Measurements from ENCODE around the gene PRMT3.
"Not testable (repeated sequence)": the region's sequence is repeated elsewhere in the genome, so short reads cannot be mapped to it uniquely, and the experiment has no call there.

The PRMT3 gene

DNA sequence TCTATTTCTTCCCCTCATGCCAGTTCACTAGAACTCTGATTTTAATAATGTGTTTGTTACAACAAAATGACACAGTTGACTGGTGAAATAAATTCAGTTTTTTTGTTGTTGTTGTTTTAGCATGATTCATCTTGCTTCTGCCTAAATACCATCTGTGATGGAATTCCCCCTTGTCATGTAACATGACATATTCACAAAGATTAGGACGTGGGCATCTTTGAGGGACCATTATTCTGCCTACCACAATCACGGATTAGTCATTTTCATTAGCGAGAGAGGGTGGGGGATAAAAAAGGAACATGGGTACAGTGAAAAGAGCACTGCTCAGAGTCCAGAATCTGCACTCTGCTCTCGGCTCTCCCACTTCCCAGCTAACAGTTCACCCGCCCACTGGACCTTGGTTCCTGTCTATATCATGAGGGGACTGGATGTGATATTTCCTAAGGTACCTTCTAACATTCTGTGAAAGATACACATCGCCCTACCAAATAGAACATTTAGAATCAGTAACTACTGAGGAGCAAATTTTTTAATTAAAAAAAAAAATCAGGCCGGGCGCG, 12.7 kb upstream of the PRMT3 start:
- DNase-seq (ENCODE audit: low spot score): no peak

DNA sequence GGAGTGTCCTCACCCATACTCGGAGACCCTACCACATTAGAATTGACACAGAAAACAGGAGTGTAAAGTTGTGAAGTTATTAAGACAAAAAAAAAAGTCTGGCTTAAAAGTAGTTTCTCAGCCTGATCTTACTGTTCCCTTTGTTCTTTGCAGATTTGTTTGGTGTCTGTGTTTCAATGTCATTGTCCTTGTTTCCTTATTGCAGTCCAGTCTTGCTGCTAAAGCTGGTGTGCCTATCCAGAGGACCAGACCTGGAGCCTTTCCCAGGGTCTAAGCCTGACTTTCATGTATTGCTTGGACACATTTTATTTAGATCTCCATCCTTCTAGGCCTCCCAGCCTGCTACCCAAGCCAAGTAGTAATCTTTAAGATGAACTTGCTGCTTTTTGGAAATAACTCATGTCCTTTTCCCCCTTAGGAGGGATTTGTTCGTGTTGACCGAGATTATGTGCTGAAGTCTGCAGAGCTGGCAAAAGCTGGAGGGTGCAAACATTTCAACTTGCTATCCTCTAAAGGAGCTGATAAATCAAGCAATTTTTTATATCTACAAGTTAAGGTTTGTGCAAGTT, 11.3 kb upstream of the PRMT3 start:
- DNase-seq (ENCODE audit: low spot score): no peak

DNA sequence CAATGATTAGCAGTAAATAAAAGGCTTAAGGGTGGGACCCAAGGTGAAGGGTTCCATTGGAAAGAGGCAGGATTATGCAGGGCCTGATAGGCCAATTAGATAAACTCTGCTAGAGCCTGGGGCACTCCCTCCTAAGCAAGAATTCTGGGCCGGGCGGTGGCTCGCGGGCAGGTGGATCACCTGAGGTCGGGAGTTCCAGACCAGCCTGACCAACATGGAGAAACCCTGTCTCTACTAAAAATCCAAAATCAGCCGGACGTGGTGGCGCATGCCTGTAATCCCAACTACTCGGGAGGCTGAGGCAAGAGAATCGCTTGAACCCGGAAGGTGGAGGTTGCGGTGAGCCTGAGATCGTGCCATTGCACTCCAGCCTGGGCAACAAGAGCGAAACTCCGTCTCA, 1.5 kb upstream of the PRMT3 start:
- DNase-seq (ENCODE audit: low spot score): not testable (repeated sequence)

DNA sequence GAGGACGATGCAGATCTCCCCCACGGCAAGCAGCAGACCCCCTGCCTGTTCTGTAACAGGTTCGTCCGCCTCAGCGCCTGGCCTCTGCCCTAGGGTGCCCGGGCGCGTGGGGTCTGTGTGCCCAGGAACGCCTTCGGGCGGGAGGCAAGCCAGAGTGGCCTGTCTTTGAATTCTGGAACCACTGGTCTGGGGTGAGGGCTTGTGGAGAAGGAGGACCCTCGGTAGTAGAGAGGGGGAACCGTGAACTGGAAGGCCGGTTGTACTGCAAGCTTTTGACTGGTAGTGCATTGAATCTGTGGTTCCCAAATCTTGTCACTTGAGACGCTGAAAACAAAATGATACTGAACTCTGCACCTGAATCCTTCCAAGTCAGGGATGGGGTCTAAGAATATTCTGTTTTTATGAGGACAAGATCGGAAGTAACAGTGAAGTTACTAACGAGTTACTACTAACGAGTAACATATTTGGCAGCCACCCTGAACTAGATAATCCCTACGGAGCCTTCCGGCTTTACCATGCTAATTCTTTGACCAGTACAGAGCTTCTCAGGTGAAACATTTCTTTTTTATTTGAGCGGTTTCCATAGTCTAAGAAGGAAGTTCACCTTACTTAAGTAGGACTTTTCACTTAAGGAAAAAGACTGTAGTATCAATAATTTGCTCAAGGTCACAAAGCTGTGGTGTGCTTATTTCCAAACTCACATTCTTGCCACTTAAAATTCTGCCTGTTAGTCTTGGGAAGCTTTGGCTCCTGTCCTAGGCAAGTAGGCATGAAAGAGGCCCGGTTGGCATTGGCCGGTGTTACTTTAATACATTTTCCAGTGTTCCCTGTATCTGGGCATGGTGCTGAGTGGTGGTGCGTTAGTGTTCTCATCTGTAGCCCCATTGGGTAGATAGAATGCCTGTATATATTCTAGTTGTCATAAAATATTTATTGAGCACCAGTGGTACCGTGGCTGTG, 860 bp downstream of the PRMT3 start:
- peak; percentile 32 for DNase-seq (ENCODE audit: low spot score)

DNA sequence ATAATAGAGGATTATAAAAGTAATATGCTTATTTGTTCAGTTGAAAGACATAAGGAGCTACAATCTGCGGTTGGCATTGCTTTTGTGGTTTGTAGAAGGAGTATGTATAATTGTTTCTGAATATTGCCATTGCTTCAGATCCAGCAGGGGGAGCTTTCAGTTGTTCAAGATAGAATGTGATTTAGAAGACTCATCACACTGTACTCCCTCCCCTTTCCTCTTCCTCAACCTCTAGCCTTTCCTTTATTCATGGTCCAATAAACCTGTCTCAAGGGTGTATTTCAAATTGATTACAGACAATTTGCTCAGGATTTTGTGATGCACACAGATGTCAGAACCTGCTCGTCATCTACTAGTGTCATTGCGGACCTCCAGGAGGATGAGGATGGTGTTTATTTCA, 9.8 kb downstream of the PRMT3 start:
- DNase-seq (ENCODE audit: low spot score): peak; percentile 61

DNA sequence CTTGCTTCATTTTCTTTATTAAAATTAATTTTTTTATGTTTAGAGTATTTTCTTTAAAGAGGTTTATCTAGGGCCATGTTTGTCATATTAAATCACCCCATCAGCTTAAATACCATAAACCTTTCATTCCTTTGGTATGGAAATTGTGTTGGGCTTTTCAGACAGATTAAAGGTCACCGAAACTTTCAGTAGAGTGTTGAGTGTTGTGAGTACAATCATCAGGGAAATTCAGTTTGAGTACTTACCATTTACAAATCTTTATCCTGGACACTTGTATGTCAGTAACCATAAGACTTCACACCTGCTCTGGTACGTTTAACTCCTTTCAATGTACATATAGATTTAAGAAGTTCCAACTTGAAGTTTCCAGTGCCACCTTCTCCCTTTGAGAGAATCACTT, 12.0 kb downstream of the PRMT3 start:
- DNase-seq (ENCODE audit: low spot score): no peak

DNA sequence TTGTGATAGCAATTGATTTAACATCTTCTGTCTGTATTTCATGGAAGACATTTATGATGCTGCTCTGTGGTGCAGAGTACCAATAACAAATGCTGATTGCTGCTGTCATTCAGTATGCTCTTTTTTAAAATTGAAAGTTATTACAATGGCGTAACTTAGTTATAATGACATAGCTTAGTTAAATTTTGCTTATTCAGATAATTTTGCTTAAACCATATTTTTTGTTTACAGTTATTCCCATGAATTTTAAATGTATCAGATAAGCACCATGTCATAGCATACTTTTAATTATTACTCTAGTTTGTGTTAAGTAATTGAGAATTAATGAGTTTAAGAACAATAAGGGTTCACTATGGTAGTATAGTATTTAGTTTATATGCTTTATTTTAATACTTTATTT, 15.5 kb downstream of the PRMT3 start:
- DNase-seq (ENCODE audit: low spot score): no peak

DNA sequence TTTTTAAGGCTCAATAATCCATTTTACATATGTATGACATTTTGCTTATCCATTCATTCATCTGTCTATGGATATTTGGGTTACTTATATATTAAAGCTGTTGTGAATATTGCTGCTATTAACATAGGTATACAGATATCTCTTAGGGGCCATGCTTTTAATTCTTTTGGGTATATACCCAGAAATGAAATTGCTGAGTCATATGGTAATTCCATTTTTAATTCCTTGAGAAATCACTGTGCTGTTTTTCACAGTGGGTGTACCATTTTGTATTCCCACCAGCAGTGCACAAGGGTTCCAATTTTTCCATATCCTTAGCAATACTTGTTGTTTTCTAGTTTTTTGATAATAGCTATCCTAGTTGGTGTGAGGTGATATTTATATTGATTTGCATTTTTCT, 19.0 kb downstream of the PRMT3 start:
- DNase-seq (ENCODE audit: low spot score): no peak

DNA sequence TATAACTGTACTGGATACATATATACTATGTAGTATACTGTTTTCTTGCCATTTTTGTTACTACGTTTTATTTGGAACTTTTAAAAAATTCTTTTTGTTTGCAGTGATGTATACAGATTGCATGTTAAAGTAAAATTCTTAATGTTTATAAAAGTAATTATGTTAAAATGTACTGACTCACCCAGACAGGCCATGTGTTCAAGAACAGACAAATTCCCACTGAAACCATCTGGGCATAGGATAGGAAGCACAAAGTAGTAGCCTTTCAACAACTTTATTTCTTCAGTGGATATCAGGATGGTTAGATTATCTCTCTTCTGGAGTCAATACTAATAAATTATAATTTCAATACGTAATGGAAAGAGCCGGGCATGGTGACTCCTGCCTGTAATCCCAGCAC, 19.8 kb downstream of the PRMT3 start:
- no peak for DNase-seq (ENCODE audit: low spot score)

DNA sequence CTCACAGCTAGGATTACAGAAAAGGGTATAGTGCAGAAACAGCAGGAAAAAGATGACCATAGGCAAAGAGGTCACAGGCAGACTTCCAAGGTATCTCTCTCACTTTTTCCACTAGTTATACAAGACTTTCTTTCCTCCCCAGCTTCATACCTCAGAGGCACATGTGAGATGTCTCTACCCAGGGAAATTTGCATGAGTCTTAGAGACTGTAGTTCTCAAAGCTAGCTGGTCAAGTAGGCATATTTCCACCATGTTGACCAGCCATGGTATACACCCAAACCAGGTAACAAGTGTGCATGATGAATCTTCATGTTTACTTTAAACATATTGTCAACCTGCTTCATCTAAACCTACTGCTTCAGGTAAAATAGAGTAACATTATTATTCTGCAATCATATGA, 27.9 kb downstream of the PRMT3 start:
- no peak for DNase-seq (ENCODE audit: low spot score)

DNA sequence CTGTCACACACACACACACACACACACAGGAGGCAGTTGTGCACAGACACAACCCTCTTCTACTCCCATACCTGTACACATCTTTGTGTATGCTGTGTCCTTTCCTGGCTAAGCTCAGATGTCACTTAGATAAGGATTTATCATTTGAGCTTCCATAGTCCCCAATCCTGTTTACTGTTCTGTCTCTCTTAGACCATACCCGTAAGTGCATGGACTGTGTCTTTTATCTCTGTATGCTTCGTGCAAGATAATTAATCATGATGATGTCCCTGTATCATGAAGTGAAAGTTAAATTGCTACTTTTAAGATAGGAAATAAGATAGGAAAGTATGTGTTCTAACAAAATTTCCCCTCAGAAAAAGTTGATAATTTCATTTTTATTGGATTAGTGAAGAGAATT, 30.3 kb downstream of the PRMT3 start:
- no peak for DNase-seq (ENCODE audit: low spot score)

DNA sequence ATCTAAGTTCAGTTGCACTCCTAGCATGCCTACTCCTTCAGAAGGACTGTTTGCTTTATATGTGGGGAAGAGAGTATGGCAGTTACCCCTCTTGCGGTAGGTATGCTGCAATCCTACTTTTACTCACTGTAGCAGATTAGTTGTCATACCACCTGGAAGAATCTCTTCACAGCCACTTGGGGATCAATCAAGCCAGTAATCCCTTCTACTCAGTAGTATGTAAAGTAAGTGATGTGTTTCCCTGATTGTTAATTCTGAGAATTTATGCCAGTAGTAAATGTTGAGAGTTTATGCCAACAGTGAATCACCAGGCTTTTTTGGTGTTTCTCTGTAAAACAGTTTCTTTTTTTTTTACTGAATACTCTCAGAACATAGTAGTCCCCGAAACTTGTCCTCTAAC, 34.4 kb downstream of the PRMT3 start:
- DNase-seq (ENCODE audit: low spot score): no peak

DNA sequence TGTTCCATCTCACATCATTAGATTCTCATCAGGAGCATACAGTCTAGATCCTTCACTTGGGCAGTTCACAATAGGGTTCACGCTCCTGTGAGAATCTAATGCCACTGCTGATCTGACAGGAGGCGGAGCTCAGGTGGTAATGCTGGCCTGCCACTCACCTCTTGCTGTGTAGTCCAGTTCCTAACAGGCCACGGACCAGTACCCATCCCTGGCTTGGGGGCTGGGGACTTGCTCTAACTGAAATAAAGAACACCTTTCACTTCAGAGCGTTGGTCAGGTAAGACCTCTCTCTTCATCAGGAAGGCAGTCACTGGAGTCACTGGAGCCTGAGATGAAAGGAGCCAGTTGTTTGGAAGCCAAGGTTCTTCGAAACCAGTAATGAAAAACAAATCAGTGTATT, 41.7 kb downstream of the PRMT3 start:
- no peak for DNase-seq (ENCODE audit: low spot score)

DNA sequence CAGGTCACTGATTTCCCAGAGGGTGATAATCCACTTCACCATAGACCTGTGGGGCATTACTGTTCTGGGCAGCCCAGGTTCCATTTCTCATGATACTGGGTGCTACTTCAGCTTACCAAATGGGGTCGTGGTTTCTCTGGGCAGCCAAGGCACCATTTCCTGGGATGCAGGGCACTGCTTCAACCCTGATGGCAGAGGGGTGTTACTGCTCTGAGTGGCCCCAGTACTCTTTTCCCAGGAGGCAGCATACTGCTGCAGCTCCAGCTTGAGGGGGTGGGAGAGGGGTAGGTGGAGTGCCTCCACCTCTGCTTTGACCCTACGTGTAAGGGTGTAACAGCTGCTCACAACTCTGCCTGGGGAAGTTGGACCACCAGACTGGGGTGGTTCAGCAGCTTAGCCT, 51.1 kb downstream of the PRMT3 start:
- DNase-seq (ENCODE audit: low spot score): no peak

DNA sequence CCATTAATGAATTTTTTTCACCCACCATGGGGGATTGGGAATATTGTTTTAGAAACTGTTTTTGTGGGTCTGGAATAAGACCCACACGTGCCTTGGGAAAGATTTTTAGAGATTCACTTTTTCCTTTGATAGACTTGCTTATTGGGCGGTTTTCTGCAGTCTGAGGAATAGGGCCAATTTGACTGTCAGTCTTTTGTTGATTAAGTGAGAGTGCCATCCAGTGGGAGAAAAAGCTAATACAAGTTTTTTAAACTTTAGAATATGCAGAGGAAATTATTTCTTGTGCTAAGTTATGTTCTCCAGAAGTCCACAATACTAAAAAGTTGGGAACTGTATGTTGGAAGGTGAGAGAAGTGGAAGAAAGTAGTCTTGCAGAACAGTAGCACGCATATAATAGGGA, 56.1 kb downstream of the PRMT3 start:
- DNase-seq (ENCODE audit: low spot score): peak; percentile 25

DNA sequence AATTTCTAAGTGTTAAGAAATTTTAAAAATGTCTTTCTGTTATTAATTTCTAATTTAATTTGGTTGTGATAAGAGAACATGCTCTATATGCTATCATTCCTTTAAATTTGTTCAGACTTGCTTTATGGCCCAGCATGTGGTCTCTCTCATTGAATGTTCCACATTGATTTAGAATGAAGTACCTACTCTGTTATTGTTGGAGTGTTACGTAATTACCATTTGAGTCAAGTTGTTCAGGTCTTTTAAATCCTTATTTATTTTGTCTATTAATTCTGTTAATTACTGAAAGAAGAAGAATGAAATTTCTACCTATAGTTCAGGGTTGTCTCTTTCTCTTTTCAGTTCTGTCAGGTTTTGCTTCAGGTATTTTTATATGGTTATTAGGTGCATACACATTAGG, 57.0 kb downstream of the PRMT3 start:
- no peak for DNase-seq (ENCODE audit: low spot score)

DNA sequence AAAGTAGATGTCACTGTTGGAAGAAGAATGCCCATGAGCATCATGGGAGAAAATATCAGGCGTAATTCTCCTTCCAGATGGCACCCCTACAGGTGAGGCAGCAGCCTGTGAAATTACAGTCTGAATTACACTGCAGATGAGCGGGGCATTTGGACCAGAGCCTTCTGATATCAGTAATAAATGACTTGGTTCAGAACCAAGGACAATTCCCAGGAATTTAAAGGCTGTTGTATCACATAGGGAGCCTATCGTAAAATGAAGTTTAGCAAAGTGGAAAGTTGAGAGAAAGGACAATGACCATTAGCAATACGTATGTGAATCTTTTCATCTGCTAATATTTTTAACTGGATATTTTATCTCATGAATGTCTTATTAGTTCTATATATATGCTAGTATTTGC, 61.3 kb downstream of the PRMT3 start:
- DNase-seq (ENCODE audit: low spot score): no peak

DNA sequence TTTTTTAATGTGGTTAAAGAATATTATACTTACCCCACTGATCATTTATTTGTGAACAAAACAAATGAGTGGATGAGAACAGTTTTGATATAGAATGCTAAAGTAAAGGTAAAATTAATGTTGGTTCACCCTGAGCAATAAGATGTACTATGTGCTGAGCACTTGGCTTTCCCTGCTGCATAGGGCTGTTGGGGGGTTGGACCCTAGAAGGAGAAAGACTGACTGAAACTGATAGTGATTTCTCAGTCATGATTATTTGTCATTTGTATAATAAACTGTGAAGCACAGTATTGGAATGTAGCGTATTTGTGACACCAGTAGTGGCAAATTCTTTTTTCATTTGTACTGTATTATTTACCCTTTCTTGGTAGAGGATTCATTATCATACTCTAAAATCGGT, 63.3 kb downstream of the PRMT3 start:
- no peak for DNase-seq (ENCODE audit: low spot score)

DNA sequence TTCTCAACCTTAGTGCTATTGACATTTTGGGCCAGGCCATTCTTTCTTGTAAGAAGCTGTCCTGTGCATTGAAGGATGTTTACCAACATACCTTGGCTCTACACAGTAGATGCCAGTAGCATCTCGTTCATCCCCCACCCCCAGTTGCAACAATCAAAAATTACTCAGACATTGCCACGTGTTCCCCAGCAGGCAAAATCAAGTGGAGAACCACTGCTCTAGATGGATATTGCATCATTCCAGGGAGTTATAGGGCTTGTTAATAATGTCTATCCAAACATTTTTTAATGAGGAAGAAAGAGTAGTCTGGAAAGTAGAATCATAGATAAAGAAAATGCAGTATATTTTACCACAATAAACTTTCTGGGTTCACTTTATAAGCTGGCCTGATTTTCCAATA, 64.1 kb downstream of the PRMT3 start:
- no peak for DNase-seq (ENCODE audit: low spot score)

DNA sequence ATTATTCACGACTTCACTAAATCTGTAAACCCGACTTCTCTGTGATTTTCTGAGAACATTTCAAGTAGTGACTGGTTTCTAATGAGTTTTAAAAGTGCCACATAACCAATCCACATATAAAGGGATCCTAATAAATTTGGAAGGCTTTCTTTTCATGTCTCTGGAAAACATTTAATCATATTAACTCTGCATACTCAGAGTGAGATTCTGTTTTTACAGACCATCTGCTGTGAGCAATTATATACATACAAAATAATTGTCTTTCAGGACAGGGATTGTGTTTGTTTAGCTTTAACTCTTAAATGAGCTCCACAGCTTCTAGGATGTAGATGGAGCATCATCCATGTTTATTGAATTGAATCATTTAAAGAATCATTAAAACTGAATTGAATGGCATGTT, 65.1 kb downstream of the PRMT3 start:
- DNase-seq (ENCODE audit: low spot score): no peak

DNA sequence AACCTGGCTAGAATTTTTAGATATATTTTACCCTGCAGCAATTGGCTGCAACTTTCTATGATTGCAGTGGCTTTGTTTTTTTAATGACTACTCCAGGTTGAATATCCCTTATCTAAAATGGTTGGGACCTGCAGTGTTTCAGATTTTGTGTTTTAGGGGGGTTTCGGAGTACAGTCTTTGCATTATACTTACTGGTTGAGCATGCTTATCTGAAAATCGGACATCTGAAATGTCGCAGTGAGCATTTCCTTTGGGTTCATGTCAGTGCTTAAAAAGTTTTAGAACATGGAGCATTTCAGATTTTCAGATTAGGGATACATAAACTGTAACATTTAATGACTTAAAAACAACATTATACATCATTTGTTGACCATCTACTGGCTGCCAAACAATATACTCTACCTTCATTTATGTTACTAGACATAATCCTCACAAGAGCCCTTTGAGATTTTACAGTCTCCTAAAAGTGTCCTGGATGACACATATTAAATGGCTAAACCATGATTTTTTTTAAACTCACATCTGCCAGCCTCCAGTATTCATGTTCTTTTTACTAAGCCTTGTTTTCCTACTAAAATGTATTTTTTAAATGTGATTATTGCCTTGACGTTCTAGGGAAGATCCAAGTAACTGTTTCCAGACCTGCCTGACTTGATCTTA, 66.3 kb downstream of the PRMT3 start:
- DNase-seq (ENCODE audit: low spot score): no peak

DNA sequence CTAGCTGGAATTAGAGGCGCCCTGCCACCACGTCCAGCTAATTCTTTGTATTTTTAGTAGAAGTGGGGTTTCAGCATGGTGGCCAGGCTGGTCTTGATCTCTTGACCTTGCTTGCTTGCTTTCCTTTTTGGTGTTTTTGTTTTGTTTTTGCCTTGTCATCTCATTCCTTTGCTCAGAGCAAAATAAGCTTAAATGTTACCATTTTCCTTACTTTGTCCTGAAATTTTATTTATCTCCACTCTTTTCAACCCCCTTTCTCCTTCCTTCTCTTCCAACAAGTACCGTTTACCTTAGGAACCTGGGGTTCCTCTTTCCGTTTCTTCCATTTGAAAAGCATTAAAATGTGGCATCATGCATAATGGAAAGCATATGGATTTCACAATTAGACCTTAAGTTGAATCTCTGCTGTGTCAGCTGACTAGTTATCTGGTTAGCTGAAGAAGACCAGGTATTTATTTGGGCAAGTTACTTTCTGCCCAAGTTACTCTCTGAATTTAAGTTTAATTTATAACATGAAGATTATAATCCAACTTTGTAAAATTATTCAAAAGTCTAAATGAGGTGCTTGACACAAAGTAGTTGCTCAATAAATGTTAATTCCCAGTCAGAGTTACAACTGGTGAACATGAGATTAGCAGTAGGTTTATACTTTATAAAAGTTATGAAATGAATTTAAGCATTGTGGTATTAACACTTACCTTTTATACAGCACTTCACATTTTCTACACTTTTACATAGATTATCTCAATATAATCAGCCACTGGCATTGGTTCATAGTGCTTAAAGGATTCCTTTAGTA, 69.7 kb downstream of the PRMT3 start:
- no peak for DNase-seq (ENCODE audit: low spot score)
